Measurements from ENCODE around the gene CRACR2B.

Gene CRACR2B

DNA sequence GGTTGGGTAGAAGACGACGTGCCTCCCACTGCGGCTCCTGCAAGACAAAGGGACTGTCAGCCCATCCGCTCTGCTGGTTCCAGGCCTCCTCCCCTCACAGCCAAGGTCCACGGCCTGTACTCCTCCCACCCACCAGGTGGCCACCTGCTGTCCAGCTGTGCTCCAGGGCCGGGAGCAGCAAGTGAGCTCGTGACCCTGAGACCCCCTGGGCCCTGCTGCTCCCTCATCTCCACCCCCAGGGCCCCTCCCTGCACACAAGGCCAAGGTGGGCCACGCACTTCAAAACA, 42.4 kb downstream of the CRACR2B start:
- no peak for DNase-seq

DNA sequence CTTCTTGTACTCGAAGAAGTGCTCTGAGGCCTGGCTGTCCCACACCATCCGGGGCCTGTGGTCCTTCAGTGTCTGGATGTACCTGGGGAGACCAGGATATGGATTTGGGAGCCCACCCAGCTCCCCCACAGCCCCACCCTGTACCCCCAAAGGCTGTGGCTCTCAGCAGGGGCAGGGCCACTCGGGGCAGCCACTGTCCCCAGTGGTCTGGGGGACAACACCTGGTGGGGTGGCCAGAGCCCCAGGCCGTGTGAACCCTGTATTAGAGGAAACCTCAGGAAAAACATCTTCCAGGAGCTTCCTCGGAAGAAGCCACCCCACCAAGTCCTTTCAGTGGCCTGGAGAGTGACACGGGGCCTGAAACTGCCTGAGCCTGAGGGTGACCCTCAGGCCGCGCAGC, 42.7 kb downstream of the CRACR2B start:
- DNase-seq: no peak

DNA sequence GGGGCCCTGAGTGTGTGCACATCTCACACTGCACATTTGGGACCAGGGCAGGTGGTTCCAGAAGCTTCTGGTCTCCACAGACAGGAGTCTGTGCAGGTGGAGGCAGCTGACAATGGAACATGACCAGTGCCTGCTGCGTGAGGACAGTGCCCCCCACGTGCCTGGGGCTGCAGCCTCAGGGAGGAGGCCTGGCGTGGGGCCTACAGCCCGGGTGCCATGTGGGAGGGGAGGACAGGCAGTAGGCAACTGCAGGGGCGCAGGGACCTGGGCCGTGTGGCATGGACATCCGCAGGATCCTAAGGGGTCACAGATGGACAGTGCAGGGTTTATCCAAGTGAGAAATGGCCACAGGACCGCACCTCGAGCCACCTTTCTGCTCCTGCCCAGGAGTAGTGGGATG, 43.8 kb downstream of the CRACR2B start:
- no peak for DNase-seq

DNA sequence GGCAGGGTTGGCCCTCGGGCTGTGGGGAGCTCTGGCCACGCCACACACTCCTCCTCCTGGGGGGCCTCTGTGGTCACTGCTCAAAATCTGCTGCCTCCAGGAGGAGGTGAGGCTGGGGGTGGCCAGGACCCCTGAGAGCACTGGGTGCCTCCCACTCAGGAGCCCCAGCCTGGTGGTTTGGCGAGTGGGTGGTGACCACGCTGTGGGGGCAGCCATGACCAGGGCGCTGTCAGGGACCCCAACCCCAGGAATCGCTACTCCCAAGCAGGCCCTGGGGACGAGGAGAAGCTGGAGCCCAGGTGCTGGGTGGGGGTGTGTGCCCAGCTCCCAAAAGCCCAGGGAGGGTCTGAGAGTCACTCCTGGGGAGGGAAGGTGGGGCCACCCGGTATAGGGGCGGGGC, 45.1 kb downstream of the CRACR2B start:
- no peak for DNase-seq

DNA sequence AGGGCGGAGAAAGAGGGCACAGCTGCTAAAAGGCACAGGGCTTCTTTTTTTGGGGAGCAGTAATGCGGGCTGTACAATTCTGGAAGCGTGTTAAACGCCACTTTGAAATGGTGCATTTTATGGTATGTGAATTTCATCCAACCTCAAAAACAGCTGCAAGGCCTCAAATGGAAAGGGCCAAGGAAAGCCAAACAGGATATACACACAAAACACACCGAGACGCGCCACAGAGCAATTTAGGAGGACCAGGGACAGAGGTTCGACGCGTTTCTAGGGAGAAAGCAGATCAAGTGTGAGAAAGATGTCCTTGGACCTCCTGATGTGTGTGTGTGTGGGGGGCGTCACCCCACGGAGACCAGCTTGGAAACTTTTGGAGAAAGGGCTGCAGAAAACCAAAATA, 46.0 kb downstream of the CRACR2B start:
- DNase-seq: no peak

DNA sequence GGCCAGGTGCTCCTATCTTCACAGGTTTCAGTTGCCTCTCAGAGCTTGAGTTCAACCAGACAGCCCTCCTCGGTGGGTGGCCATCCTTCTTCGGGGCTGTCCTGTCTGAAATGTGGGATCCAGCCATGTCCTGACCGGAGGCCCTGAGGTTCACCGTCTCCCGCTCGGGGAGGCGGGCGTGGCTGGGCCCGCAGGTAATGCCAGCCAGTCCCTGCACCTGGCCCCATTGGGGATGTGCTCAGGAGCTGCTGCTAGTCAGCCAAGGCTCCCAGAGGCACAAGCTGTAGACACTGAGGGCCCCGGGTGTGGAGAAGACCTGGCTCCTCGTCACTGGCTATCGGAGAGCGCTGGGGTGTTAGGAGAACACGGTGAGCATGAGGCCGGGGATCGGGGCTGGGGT, 47.5 kb downstream of the CRACR2B start:
- DNase-seq: no peak

DNA sequence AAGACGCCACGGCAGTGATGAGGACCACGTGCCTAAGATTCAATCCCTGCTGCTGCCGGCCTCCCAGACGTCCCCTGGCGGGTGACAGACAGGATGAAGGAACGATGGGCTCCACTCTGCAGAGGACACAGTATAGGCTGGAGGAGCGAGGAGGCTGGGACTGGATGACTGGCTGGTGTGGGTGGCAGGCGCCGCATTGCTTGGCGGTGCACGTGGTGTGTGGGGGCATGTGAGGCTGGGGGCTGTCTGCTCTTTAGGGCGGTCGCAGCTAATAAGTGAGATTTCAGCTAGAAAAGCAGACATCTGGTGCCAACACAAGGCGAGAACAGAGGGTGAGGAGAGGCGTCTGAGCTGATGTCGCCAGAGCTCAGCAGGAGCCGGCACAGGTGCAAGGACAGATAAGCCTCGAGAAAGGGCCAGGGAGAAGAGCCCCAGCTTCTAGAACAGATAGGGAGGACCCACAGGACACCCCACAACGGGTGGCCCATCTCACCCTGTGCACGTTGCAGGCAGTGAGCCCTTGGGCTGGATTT, 48.1 kb downstream of the CRACR2B start:
- DNase-seq: no peak

DNA sequence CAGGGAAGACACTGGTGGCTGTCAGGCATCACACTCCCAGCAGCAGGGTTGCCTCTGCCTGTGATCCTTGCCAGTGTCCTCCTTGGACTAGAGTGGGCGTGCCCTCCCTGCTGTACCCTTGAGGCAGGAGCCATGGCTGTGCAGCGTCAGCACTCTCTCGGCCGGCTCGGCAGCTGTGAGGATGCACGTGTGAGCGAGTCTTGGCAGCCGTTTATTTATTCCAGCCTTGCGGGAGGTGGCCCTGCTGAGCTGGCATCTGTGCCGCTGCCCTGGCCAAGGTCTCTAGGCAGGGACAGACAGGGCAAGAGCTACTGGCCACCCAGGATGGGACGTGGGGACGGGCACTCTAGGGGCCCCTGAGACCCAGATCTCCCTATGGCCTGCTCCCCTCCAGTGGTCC, 48.8 kb downstream of the CRACR2B start:
- no peak for DNase-seq

DNA sequence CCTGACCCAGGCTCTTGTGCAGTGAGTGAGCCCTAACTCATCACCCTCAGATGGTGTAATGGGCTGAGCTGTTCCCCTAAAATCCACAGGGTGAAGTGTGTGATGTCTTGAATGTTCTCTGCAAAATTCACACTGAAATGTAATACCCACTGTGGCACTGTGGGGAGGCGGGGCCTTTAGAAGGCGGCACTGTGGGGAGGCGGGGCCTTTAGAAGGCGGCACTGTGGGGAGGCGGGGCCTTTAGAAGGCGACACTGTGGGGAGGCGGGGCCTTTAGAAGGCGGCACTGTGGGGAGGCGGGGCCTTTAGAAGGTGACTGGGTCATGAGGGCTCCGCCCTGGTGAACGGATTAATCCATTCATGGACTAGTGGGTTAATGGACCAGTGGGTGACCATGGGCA, 49.8 kb downstream of the CRACR2B start:
- DNase-seq: no peak

DNA sequence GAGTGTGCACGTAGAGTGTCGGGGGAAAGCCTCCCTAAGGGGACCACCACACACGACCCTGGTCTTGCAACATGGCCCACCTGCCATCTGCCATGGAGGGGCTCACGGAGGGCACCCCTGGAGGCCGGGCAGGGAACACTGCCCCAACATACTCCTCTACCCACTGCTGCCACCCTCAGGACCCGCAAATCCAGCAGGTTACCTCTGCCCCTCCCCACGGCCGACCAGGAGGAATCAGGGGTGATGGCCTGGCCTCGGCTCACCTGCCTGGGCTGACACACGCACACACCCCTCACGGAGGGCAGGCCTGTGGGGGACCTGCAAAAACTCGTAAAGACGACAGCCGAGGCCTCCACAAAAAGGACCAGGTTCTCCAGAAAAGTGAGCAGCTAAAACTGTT, 52.7 kb downstream of the CRACR2B start:
- no peak for DNase-seq
